K562 (cell line): ENCODE measurements around the gene AIF1. TPM values are rescaled to one million over a fixed set of nuclear protein-coding genes. Genes with fewer than 3 reads are reported as not detected.
A peak's percentile ranks its signal among the peaks of the same experiment; 100 is the strongest.

ENCODE experiments used
- CCNT2 ChIP-seq: IDR thresholded peaks from 2 replicates; pipeline ENCODE4 v1.6.1; 2011; ENCODE audit warnings: borderline replicate concordance, low read depth, mild to moderate bottlenecking, moderate library complexity, mixed read lengths, low read length; ENCODE audit not compliant: insufficient read length; ENCODE audit errors: extremely low read depth
- DNMT1 ChIP-seq: fragments of 450-650 bp; IDR thresholded peaks from 2 replicates; pipeline ENCODE4 v1.6.1; 2016; ENCODE audit warnings: antibody characterized with exemption, mild to moderate bottlenecking
- ETS2 ChIP-seq: IDR thresholded peaks from 2 replicates; pipeline ENCODE4 v1.6.1; 2016; ENCODE audit warnings: borderline replicate concordance, missing genetic modification characterization, mild to moderate bottlenecking, moderate library complexity, missing compliant biosample characterization; ENCODE audit not compliant: poor library complexity, severe bottlenecking
- HOXB6 ChIP-seq: fragments of 250-450 bp; sonication (Bioruptor Pico); IDR thresholded peaks from 2 replicates; pipeline ENCODE4 v1.5.1; 2022; ENCODE audit warnings: mild to moderate bottlenecking, borderline replicate concordance
- KDM2B ChIP-seq: fragments of 250-450 bp; sonication (Bioruptor Pico); IDR thresholded peaks from 2 replicates; pipeline ENCODE4 v1.8.0; 2021; ENCODE audit warnings: mild to moderate bottlenecking, moderate library complexity
- MIER1 ChIP-seq: fragments of 450-650 bp; IDR thresholded peaks from 2 replicates; pipeline ENCODE4 v1.6.1; 2016; ENCODE audit warnings: antibody characterized with exemption, mild to moderate bottlenecking, low read depth
- NFE2 ChIP-seq: IDR thresholded peaks from 2 replicates; pipeline ENCODE4 v1.6.1; 2014; ENCODE audit warnings: antibody characterized with exemption, low read depth
- SMARCC2 ChIP-seq: fragments of 450-650 bp; IDR thresholded peaks from 2 replicates; pipeline ENCODE4 v1.6.1; 2017; ENCODE audit warnings: antibody characterized with exemption, moderate library complexity, mild to moderate bottlenecking, low read depth
- SRSF9 ChIP-seq: fragments of 200-400 bp; formaldehyde crosslinking; IDR thresholded peaks from 2 replicates; pipeline ENCODE4 v1.6.1; 2017; ENCODE audit warnings: low read depth, low read length, borderline replicate concordance
- TRIM24 ChIP-seq, 2 experiments: fragments of 450-650 bp; IDR thresholded peaks; 2 replicates each; pipeline ENCODE4 v1.6.1; 2016
- TSC22D4 ChIP-seq: fragments of 450-650 bp; IDR thresholded peaks from 2 replicates; pipeline ENCODE4 v1.6.1; 2016; ENCODE audit warnings: missing genetic modification characterization, missing biosample characterization, control low read depth
- XRCC5 ChIP-seq: fragments of 200-400 bp; formaldehyde crosslinking; IDR thresholded peaks from 2 replicates; pipeline ENCODE4 v1.6.1; 2017; ENCODE audit warnings: low read depth, mild to moderate bottlenecking, low read length
- ZBTB8A ChIP-seq: fragments of 450-650 bp; IDR thresholded peaks from 2 replicates; pipeline ENCODE4 v1.6.1; 2018; ENCODE audit warnings: mild to moderate bottlenecking, moderate library complexity; ENCODE audit not compliant: partially characterized antibody
- ZNF584 ChIP-seq: fragments of 200-800 bp; sonication (Bioruptor generic); IDR thresholded peaks from 2 replicates; pipeline ENCODE4 v1.6.1; 2016; ENCODE audit warnings: low read depth, mild to moderate bottlenecking, missing genetic modification characterization, missing compliant biosample characterization
- ZNF668 ChIP-seq: fragments of 250-450 bp; sonication (Bioruptor Pico); IDR thresholded peaks from 2 replicates; pipeline ENCODE4 v1.8.0; 2022; ENCODE audit warnings: mild to moderate bottlenecking, inconsistent platforms
- ZNF79 ChIP-seq: fragments of 250-450 bp; sonication (Bioruptor Pico); IDR thresholded peaks from 2 replicates; pipeline ENCODE4 v1.4.0; 2020; ENCODE audit warnings: low read depth, mild to moderate bottlenecking, moderate library complexity
- polyA plus RNA-seq, 8 experiments: library from polyadenylated mRNA; depleted of rRNA in 4 of 8; stranded (reverse) in 5 of 8; unstranded in 3 of 8; fragments of >200 nt; fragmentation: Nextera tagmentation in 2 of 8; fragmentation: Illumina TruSeq in 1 of 8; extraction: Ambion mirVana in 2 of 8; extraction: Trizol in 1 of 8; gene quantifications; 2 replicates each; pipeline versions ENCODE4 v1.2.1 to v1.2.3, GENCODE V29; 2011 to 2014; ENCODE audit warnings: inconsistent platforms in 1 of 8, missing spikeins in 1 of 8
- total RNA-seq, 7 experiments: library from RNA; depleted of rRNA in 6 of 7; stranded (reverse); fragments of >200 nt in 6 of 7; fragmentation: Illumina TruSeq in 2 of 7; extraction: Trizol in 2 of 7; gene quantifications; 2 replicates each; pipeline versions ENCODE4 v1.2.1 to v1.2.3, GENCODE V29; 2011 to 2021; ENCODE audit warnings: low replicate concordance in 1 of 7
- TF ChIP-seq, protein P1 (sequence below), 3 experiments: IDR thresholded peaks in 2 of 3; conservative IDR thresholded peaks in 1 of 3; 2 replicates each; pipeline ENCODE4 v1.5.1; 2011 to 2012; ENCODE audit warnings: low read length in 3 of 3, mild to moderate bottlenecking in 3 of 3, control low read depth in 2 of 3, improper control_type of control experiment in 1 of 3, inconsistent platforms in 1 of 3, low read depth in 1 of 3, mixed read lengths in 1 of 3, moderate library complexity in 1 of 3; ENCODE audit not compliant: insufficient read depth in 2 of 3
- TF ChIP-seq, protein P2 (sequence below): IDR thresholded peaks from 2 replicates; pipeline ENCODE4 v1.6.1; 2011; ENCODE audit not compliant: insufficient read length; ENCODE audit errors: extremely low read depth
- TF ChIP-seq, protein P3 (sequence below): sonication (generic); formaldehyde crosslinking; IDR thresholded peaks from 2 replicates; pipeline ENCODE4 v1.8.1; 2023; ENCODE audit warnings: mild to moderate bottlenecking, missing genetic modification reagents

Gene AIF1
- total and polyA plus RNA-seq, 9 of the 15 experiments (the other 6 are each of a cell fraction or from before 2014, with no cell fraction given), result 9.4 to 33.4 (median 19.4) TPM

DNA sequence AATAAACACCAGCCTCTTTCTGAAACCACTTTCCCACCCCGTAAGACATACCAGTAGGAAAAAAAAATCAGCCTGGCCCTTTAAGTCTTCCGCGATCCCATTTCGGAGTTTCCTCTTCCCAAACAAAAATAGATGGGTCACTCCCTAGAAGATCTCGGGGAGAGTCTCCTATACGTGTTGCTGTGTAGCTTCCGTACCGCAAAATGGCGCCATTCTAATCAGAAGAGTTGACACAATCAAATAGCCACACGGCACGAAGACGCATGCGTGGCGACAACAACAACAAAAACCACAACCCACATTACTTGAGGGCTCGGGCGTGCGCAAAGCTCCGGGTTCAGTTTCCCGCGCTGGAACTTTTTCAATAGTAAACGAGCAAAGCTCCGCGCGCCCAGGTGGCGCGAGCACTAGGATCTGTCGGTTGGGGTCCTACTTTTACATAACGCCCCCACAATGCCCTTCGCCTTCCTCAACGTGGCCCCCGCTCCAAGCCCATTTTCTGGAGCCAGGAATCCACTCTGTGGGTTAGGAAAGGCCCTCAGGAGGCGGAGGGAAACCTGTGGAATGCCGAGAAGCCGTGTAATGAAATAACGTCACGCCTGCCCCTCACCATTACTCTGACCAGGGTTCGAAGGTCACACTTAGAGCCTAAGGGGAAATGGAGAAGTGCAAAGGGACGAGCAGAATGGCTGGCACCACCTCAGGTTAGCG, 49.9 kb downstream of the AIF1 start, which contains the start of gene GPANK1 (continued):
- TF ChIP-seq, protein P1, sequence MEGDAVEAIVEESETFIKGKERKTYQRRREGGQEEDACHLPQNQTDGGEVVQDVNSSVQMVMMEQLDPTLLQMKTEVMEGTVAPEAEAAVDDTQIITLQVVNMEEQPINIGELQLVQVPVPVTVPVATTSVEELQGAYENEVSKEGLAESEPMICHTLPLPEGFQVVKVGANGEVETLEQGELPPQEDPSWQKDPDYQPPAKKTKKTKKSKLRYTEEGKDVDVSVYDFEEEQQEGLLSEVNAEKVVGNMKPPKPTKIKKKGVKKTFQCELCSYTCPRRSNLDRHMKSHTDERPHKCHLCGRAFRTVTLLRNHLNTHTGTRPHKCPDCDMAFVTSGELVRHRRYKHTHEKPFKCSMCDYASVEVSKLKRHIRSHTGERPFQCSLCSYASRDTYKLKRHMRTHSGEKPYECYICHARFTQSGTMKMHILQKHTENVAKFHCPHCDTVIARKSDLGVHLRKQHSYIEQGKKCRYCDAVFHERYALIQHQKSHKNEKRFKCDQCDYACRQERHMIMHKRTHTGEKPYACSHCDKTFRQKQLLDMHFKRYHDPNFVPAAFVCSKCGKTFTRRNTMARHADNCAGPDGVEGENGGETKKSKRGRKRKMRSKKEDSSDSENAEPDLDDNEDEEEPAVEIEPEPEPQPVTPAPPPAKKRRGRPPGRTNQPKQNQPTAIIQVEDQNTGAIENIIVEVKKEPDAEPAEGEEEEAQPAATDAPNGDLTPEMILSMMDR (IDR thresholded peaks at IDR 0.05 in 2 of 3, conservative IDR thresholded peaks at IDR 0.05 in 1 of 3; ENCODE audit: insufficient read depth in 2 of 3, low read depth in 1 of 3, low read length in 3 of 3), result peak in 1 of 3 experiments; percentile 19; a peak in 1 of 6 replicates
- TF ChIP-seq TSC22D4 (tag) (no peak), KDM2B (CRISPR knock-in tag) (no peak; the same call in 1 of the 2 replicates), HOXB6 (CRISPR knock-in tag) (no peak), ZNF79 (CRISPR knock-in tag) (no peak), SMARCC2 (no peak; the same call in 1 of the 2 replicates), SRSF9 (no peak), DNMT1 (no peak), ZBTB8A (no peak), CCNT2 (no peak), TRIM24 (IDR thresholded peaks at IDR 0.05) (peak; percentile 9 to 20; a peak in 2 of 4 replicates), XRCC5 (peak; percentile 89; the same call in 1 of the 2 replicates), ZNF668 (CRISPR knock-in tag) (peak; percentile 83; the same call in 1 of the 2 replicates), MIER1 (no peak), ZNF584 (no peak), NFE2 (peak; percentile 57), ETS2 (peak; percentile 21)
- TF ChIP-seq, protein P2, sequence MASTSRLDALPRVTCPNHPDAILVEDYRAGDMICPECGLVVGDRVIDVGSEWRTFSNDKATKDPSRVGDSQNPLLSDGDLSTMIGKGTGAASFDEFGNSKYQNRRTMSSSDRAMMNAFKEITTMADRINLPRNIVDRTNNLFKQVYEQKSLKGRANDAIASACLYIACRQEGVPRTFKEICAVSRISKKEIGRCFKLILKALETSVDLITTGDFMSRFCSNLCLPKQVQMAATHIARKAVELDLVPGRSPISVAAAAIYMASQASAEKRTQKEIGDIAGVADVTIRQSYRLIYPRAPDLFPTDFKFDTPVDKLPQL, result no peak
- TF ChIP-seq, protein P3, sequence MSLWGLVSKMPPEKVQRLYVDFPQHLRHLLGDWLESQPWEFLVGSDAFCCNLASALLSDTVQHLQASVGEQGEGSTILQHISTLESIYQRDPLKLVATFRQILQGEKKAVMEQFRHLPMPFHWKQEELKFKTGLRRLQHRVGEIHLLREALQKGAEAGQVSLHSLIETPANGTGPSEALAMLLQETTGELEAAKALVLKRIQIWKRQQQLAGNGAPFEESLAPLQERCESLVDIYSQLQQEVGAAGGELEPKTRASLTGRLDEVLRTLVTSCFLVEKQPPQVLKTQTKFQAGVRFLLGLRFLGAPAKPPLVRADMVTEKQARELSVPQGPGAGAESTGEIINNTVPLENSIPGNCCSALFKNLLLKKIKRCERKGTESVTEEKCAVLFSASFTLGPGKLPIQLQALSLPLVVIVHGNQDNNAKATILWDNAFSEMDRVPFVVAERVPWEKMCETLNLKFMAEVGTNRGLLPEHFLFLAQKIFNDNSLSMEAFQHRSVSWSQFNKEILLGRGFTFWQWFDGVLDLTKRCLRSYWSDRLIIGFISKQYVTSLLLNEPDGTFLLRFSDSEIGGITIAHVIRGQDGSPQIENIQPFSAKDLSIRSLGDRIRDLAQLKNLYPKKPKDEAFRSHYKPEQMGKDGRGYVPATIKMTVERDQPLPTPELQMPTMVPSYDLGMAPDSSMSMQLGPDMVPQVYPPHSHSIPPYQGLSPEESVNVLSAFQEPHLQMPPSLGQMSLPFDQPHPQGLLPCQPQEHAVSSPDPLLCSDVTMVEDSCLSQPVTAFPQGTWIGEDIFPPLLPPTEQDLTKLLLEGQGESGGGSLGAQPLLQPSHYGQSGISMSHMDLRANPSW (CRISPR knock-in tag), result peak; percentile 97; the same call in 1 of the 2 replicates
